ENCODE measurements around the gene PSMC1. TPM values are rescaled to one million over a fixed set of nuclear protein-coding genes. Genes with fewer than 3 reads are reported as not detected.
A peak's percentile ranks its signal among the peaks of the same experiment; 100 is the strongest.

Gene PSMC1
- total and polyA plus RNA-seq, 11 donors, result 113 to 378 (median 126) TPM

GRCh38 chr14:90280096-90280495 is 23.7 kb downstream of the PSMC1 start:
- no peak for ATAC-seq
- peaks cover 0 to 9% (median 8%) of the 10 kb centered on the region in 12 donors for H3K4me1 ChIP-seq
- no peak overlapping the region for H3K27ac ChIP-seq
- TF ChIP-seq POLR2A (IDR thresholded peaks at IDR 0.05), result no peak
- TF ChIP-seq, protein P1, sequence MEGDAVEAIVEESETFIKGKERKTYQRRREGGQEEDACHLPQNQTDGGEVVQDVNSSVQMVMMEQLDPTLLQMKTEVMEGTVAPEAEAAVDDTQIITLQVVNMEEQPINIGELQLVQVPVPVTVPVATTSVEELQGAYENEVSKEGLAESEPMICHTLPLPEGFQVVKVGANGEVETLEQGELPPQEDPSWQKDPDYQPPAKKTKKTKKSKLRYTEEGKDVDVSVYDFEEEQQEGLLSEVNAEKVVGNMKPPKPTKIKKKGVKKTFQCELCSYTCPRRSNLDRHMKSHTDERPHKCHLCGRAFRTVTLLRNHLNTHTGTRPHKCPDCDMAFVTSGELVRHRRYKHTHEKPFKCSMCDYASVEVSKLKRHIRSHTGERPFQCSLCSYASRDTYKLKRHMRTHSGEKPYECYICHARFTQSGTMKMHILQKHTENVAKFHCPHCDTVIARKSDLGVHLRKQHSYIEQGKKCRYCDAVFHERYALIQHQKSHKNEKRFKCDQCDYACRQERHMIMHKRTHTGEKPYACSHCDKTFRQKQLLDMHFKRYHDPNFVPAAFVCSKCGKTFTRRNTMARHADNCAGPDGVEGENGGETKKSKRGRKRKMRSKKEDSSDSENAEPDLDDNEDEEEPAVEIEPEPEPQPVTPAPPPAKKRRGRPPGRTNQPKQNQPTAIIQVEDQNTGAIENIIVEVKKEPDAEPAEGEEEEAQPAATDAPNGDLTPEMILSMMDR (IDR thresholded peaks at IDR 0.05), result no peak
- H3K4me3 ChIP-seq, result no peak overlapping the region
- no peaks in the 10 kb centered on the region for H3K9me3 ChIP-seq
- no peak for DNase-seq
- no peaks in the 10 kb centered on the region for H3K27me3 ChIP-seq
- H3K36me3 ChIP-seq, result peaks cover 0 to 86% (median 72%) of the 10 kb centered on the region in 9 donors
- 92 to 97% (median 94%) methylated on average over 7 of the region's 7 CpGs for WGBS, 4 donors
- intact Hi-C loops (cut with DNase I), result no loop called here

DNA sequence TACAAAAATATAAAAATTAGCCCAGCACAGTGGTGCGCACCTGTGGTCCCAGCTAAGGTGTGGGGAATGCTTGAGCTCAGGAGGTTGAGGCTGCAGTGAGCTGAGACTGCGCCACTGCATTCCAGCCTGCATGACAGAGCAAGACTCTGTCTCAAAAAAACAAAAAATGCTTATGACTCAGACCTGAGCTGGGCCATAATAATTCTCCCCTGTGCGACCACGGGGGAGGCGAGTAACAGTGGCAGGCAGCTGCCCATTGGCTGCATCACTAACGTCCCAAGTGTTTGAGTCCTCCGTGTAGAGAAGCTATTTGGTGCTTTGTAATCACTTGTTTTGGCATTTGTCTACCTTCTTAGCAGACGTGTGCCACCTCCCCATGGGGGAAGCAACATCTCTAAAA is 24.9 kb downstream of the PSMC1 start:
- no peaks in the 10 kb centered on the region for H3K9me3 ChIP-seq
- no peaks in the 10 kb centered on the region for H3K27me3 ChIP-seq
- no peak overlapping the region for H3K27ac ChIP-seq
- WGBS, 4 donors, result 85 to 87% (median 85%) methylated on average over 8 of the region's 8 CpGs
- peaks cover 0 to 91% (median 82%) of the 10 kb centered on the region in 9 donors for H3K36me3 ChIP-seq
- peaks cover 0 to 3% (median 0%) of the 10 kb centered on the region in 12 donors for H3K4me1 ChIP-seq
- DNase-seq (no peak), ATAC-seq (no peak)
- H3K4me3 ChIP-seq, result no peak overlapping the region
- TF ChIP-seq POLR2A (IDR thresholded peaks at IDR 0.05), result no peak
- TF ChIP-seq, protein P1 (IDR thresholded peaks at IDR 0.05), result no peak
- intact Hi-C loops (cut with DNase I), result no loop called here

GRCh38 chr14:90281756-90282155 is 25.4 kb downstream of the PSMC1 start:
- TF ChIP-seq, protein P1 (IDR thresholded peaks at IDR 0.05), result no peak
- TF ChIP-seq POLR2A (IDR thresholded peaks at IDR 0.05), result no peak
- Histone ChIP-seq H3K4me3 (no peak overlapping the region), H3K9me3 (no peaks in the 10 kb centered on the region), H3K4me1 (peaks cover 0 to 3% (median 0%) of the 10 kb centered on the region in 12 donors), H3K27me3 (no peaks in the 10 kb centered on the region), H3K36me3 (peaks cover 0 to 93% (median 86%) of the 10 kb centered on the region in 9 donors), H3K27ac (no peak overlapping the region)
- no peak for ATAC-seq
- intact Hi-C loops (cut with DNase I), result no loop called here
- no peak for DNase-seq

- 60 to 77% (median 70%) methylated on average over 14 of the region's 14 CpGs for WGBS, 4 donors
- Histone ChIP-seq H3K27ac (peak overlapping the region in 1 of 12 donors; percentile 30), H3K4me1 (peaks cover 0 to 21% (median 13%) of the 10 kb centered on the region in 12 donors), H3K9me3 (no peaks in the 10 kb centered on the region), H3K4me3 (no peak overlapping the region), H3K27me3 (no peaks in the 10 kb centered on the region), H3K36me3 (peaks cover 0 to 95% (median 89%) of the 10 kb centered on the region in 9 donors)
- intact Hi-C loops (cut with DNase I), result no loop called here
- no peak for DNase-seq
- TF ChIP-seq, protein P1 (IDR thresholded peaks at IDR 0.05), result no peak
- TF ChIP-seq POLR2A (IDR thresholded peaks at IDR 0.05), result no peak
- ATAC-seq, result peak in 2 of 4 donors; percentile 8 to 19
These were observed 31.4 kb downstream of the PSMC1 start for GRCh38 chr14:90287791-90288190.
